GM18520 (cell line): ENCODE measurements around the gene SREK1.

Source experiments
- ATAC-seq: cut with Tn5 transposase; IDR thresholded peaks from one replicate; pipeline ENCODE4 v1.9.1; 2021; ENCODE audit not compliant: unreplicated experiment

SREK1 gene

GRCh38 chr5:66164044-66164790, 20.1 kb downstream of the SREK1 start:
- ATAC-seq = no peak

GRCh38 chr5:66168226-66168625, 24.1 kb downstream of the SREK1 start:
- ATAC-seq = no peak

GRCh38 chr5:66169534-66169933, 25.4 kb downstream of the SREK1 start:
- ATAC-seq = no peak

GRCh38 chr5:66170195-66170919, 26.3 kb downstream of the SREK1 start:
- ATAC-seq = no peak

- no peak for ATAC-seq
These were observed 27.5 kb downstream of the SREK1 start for GRCh38 chr5:66171349-66172344.

- no peak for ATAC-seq
These were observed 30.2 kb downstream of the SREK1 start for GRCh38 chr5:66174338-66174737.

- no peak for ATAC-seq
These were observed 34.7 kb downstream of the SREK1 start for GRCh38 chr5:66178799-66179198.

GRCh38 chr5:66179297-66180051, 35.4 kb downstream of the SREK1 start:
- no peak for ATAC-seq

- ATAC-seq = no peak
These were observed 36.4 kb downstream of the SREK1 start for GRCh38 chr5:66180282-66181155.

- no peak for ATAC-seq
These were observed 42.0 kb downstream of the SREK1 start for GRCh38 chr5:66186108-66186507.

GRCh38 chr5:66193419-66193818, 49.3 kb downstream of the SREK1 start:
- ATAC-seq = no peak

GRCh38 chr5:66197764-66198405, 53.8 kb downstream of the SREK1 start:
- no peak for ATAC-seq

- no peak for ATAC-seq
These were observed 54.7 kb downstream of the SREK1 start for GRCh38 chr5:66198837-66199236.

GRCh38 chr5:66203531-66203930, 59.4 kb downstream of the SREK1 start:
- no peak for ATAC-seq

- ATAC-seq = no peak
These were observed 62.4 kb downstream of the SREK1 start for GRCh38 chr5:66206465-66206864.

GRCh38 chr5:66207800-66208561, 63.9 kb downstream of the SREK1 start:
- ATAC-seq = no peak

GRCh38 chr5:66209350-66209749, 65.2 kb downstream of the SREK1 start:
- ATAC-seq = no peak

- ATAC-seq = no peak
These were observed 65.7 kb downstream of the SREK1 start for GRCh38 chr5:66209794-66210193.
